HG02610 (cell line): Measurements from ENCODE around the gene BNIP3.
"Not testable (repeated sequence)": the region's sequence is repeated elsewhere in the genome, so short reads cannot be mapped to it uniquely, and the experiment has no call there.

Experiments
- ATAC-seq: cut with Tn5 transposase; IDR thresholded peaks from one replicate; pipeline ENCODE4 v1.9.1; 2021; ENCODE audit warnings: mild to moderate bottlenecking, moderate library complexity; ENCODE audit not compliant: unreplicated experiment

BNIP3 gene

GRCh38 chr10:131955591-131956340 lies 26.0 kb downstream of the BNIP3 start:
- no peak for ATAC-seq

- no peak for ATAC-seq
Measured at GRCh38 chr10:131954356-131954965, 27.3 kb downstream of the BNIP3 start.

GRCh38 chr10:131949908-131950307 lies 31.8 kb downstream of the BNIP3 start:
- ATAC-seq = not testable (repeated sequence)

- ATAC-seq = no peak
Measured at GRCh38 chr10:131949041-131949862, 32.5 kb downstream of the BNIP3 start.

GRCh38 chr10:131948501-131948900 lies 33.2 kb downstream of the BNIP3 start:
- no peak for ATAC-seq

GRCh38 chr10:131947631-131948347 lies 33.9 kb downstream of the BNIP3 start:
- ATAC-seq = no peak

GRCh38 chr10:131946880-131947279 lies 34.8 kb downstream of the BNIP3 start:
- ATAC-seq = no peak

GRCh38 chr10:131946321-131946751 lies 35.4 kb downstream of the BNIP3 start:
- no peak for ATAC-seq

- no peak for ATAC-seq
Measured at GRCh38 chr10:131944976-131945695, 36.6 kb downstream of the BNIP3 start.

- no peak for ATAC-seq
Measured at GRCh38 chr10:131944412-131944811, 37.3 kb downstream of the BNIP3 start.

GRCh38 chr10:131943021-131943814 lies 38.5 kb downstream of the BNIP3 start:
- no peak for ATAC-seq

GRCh38 chr10:131942455-131942854 lies 39.3 kb downstream of the BNIP3 start:
- ATAC-seq = no peak

GRCh38 chr10:131938681-131939080 lies 43.0 kb downstream of the BNIP3 start:
- ATAC-seq = no peak

- no peak for ATAC-seq
Measured at GRCh38 chr10:131937836-131938235, 43.9 kb downstream of the BNIP3 start.

GRCh38 chr10:131936736-131937135 lies 45.0 kb downstream of the BNIP3 start:
- no peak for ATAC-seq

- ATAC-seq = no peak
Measured at GRCh38 chr10:131936294-131936693, 45.4 kb downstream of the BNIP3 start.

- no peak for ATAC-seq
Measured at GRCh38 chr10:131935260-131935659, 46.5 kb downstream of the BNIP3 start.

- no peak for ATAC-seq
Measured at GRCh38 chr10:131934769-131935168, 47.0 kb downstream of the BNIP3 start.

- ATAC-seq = no peak
Measured at GRCh38 chr10:131933696-131934086, 48.0 kb downstream of the BNIP3 start.
